Breast epithelium (tissue), 4 donors: ENCODE data around the gene F11R. TPM values are rescaled to one million over a fixed set of nuclear protein-coding genes. Genes with fewer than 3 reads are reported as not detected.

ENCODE experiments used
- DNase-seq, 2 donors: peaks; one replicate each; pipeline ENCODE4 v3.0.0-alpha.2; 2019; ENCODE audit warnings: low spot score in 2 of 2
- H3K27ac ChIP-seq, 2 donors: fragments of 200-600 bp; sonication (generic) in 1 of 2; one replicate each; pipeline ENCODE4 v1.5.1; 2016 to 2019; ENCODE audit warnings: mild to moderate bottlenecking in 1 of 2
- H3K27me3 ChIP-seq, 2 donors: fragments of 200-600 bp; sonication (generic) in 1 of 2; one replicate each; pipeline versions ENCODE4 v1.5.1 to v1.6.0; 2017 to 2019; ENCODE audit warnings: control low read depth in 1 of 2, mild to moderate bottlenecking in 1 of 2
- H3K36me3 ChIP-seq: fragments of 200-600 bp; one replicate; pipeline ENCODE4 v1.5.1; 2019
- H3K4me1 ChIP-seq, 2 donors: fragments of 200-600 bp; sonication (generic); one replicate each; pipeline ENCODE4 v1.5.1; 2016 to 2019; ENCODE audit warnings: control low read depth in 1 of 2
- H3K4me3 ChIP-seq, 3 donors: fragments of 200-600 bp; sonication (generic); 1 replicate in 2 of 3; 2 replicates in 1 of 3; pipeline ENCODE4 v1.5.1; 2016 to 2019; ENCODE audit warnings: mild to moderate bottlenecking in 3 of 3, moderate library complexity in 2 of 3
- H3K9me3 ChIP-seq, 2 donors: fragments of 200-600 bp; sonication (generic) in 1 of 2; one replicate each; pipeline ENCODE4 v1.5.1; 2016 to 2019; ENCODE audit warnings: control low read depth in 1 of 2
- POLR2A ChIP-seq: fragments of 450-650 bp; IDR thresholded peaks from one replicate; pipeline ENCODE4 v1.6.1; 2016; ENCODE audit warnings: antibody characterized with exemption, mild to moderate bottlenecking, moderate library complexity
- POLR2AphosphoS5 ChIP-seq, 3 donors: sonication (generic); formaldehyde crosslinking; IDR thresholded peaks; one replicate each; pipeline ENCODE4 v1.6.1; 2017; ENCODE audit warnings: antibody characterized with exemption in 3 of 3
- intact Hi-C: fragments of 100-400 bp; cut with DNase I; formaldehyde crosslinking; loops from one replicate; pipeline ENCODE4 v1.15.1; 2023; ENCODE audit warnings: low total_unique reads
- total RNA-seq, 3 donors: library from RNA; depleted of rRNA; stranded (reverse); fragments of >200 nt; gene quantifications; one replicate each; pipeline ENCODE4 v1.1.0, GENCODE V29; 2016
- TF ChIP-seq, protein P1 (sequence below), 3 donors: fragments of 450-650 bp; IDR thresholded peaks; one replicate each; pipeline ENCODE4 v1.5.1; 2016 to 2017; ENCODE audit warnings: antibody characterized with exemption in 3 of 3, mild to moderate bottlenecking in 3 of 3, moderate library complexity in 3 of 3

The F11R gene
- total RNA-seq, 3 donors from 2014 or later, result 41.1 to 74.3 (median 48.8) TPM

DNA sequence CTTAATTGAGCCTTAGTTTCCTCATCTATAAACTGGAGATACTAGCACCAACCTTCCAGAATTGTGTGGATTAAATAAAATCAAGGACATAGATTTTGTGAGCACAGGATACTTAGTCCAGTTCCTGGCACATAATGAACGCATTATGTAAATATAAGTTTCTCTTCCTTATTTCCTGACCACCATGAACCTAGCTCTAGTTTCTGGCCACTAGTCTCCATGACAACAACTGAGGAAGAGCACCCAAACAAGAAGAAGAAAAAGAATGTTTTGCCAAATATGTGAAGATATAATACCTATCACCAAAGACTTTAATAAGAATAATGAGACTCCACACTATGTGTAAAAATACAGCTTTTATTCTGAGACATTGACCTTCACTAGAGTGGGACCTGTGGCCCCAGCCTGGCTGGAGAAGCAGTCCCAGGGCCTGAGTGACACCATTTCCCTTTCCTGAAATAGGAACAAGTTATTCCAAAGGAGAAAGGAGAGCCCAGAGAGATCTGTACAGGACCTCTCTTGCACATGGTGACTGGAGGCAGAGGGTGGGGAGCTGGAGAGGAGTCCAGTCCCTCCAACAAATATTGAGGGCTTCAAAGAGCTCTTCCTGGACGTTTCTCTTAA is 25.8 kb upstream of the F11R start:
- peak overlapping the region; percentile 91 to 96 for H3K27ac ChIP-seq
- no peaks in the 10 kb centered on the region for H3K4me1 ChIP-seq
- no peak for TF ChIP-seq POLR2AphosphoS5 (IDR thresholded peaks at IDR 0.05)
- no peak for TF ChIP-seq POLR2A
- TF ChIP-seq, protein P1, sequence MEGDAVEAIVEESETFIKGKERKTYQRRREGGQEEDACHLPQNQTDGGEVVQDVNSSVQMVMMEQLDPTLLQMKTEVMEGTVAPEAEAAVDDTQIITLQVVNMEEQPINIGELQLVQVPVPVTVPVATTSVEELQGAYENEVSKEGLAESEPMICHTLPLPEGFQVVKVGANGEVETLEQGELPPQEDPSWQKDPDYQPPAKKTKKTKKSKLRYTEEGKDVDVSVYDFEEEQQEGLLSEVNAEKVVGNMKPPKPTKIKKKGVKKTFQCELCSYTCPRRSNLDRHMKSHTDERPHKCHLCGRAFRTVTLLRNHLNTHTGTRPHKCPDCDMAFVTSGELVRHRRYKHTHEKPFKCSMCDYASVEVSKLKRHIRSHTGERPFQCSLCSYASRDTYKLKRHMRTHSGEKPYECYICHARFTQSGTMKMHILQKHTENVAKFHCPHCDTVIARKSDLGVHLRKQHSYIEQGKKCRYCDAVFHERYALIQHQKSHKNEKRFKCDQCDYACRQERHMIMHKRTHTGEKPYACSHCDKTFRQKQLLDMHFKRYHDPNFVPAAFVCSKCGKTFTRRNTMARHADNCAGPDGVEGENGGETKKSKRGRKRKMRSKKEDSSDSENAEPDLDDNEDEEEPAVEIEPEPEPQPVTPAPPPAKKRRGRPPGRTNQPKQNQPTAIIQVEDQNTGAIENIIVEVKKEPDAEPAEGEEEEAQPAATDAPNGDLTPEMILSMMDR (IDR thresholded peaks at IDR 0.05), result no peak
- no peaks in the 10 kb centered on the region for H3K27me3 ChIP-seq
- H3K4me3 ChIP-seq, result peak overlapping the region; percentile 81 to 94 (median 92)
- intact Hi-C loops, result no loop called here
- no peak for DNase-seq
- H3K9me3 ChIP-seq, result no peaks in the 10 kb centered on the region
- H3K36me3 ChIP-seq, result no peaks in the 10 kb centered on the region

DNA sequence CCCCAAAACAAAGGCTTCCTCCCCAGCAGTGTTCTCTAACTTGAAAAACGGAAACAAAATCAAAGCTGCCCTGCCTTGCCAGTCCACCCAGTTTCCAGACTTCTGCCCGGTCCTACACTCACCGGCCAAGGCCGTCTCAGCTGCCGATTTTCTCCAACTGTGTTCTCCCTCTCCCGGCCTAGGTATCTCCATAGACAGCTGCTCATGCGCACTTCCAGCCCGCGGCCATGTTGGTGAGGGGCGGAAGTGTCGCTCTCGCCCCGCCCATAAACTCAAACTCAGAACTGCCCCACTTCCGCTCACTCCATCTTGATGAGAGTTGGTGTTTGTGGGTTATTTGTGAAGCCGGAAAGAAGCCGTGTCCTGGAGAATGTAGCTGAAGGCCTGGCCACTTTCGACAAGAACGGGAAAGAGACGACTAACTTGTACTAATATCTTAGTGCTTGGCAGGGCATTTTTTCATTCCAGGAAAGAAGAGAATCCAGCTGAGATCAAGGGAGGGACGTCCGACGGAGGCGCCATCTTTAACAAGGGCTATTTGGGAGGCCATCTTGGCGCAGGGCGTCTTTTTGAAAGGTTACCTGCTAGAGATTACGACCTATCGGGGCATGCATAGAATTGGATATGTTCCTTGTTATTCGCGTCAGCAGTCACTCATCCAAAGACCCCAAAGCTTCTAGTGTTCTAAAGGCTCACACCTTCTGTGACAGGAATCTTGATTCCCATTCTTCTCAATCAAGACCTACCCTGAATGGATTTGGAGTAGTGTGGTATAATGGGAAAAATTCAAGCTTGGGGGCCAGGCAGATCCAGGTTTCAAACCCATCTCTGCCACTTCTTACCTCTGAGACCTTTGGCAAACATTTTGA is 25.0 kb upstream of the F11R start, which contains the start of gene USF1:
TSS of gene USF1 (minus strand) at position 242 of the 869 bp plus-strand sequence. CDS start 2,702 bp downstream, outside the sequence.
- TF ChIP-seq POLR2A (peak; percentile 71), POLR2AphosphoS5 (IDR thresholded peaks at IDR 0.05) (peak; percentile 61 to 96 (median 88))
- TF ChIP-seq, protein P1 (IDR thresholded peaks at IDR 0.05), result peak in 1 of 3 donors; percentile 7
- H3K4me3 ChIP-seq, result peak within 1 kb of the TSS; percentile 81 to 94 (median 92)
- no peaks in the 10 kb centered on the region for H3K4me1 ChIP-seq
- DNase-seq, result peak; percentile 93 to 95
- no peaks in the 10 kb centered on the region for H3K9me3 ChIP-seq
- H3K27ac ChIP-seq, result peak within 1 kb of the TSS; percentile 91 to 96
- intact Hi-C loops, result no loop called here
- H3K36me3 ChIP-seq, result no peaks in the 10 kb centered on the region
- H3K27me3 ChIP-seq, result no peaks in the 10 kb centered on the region

DNA sequence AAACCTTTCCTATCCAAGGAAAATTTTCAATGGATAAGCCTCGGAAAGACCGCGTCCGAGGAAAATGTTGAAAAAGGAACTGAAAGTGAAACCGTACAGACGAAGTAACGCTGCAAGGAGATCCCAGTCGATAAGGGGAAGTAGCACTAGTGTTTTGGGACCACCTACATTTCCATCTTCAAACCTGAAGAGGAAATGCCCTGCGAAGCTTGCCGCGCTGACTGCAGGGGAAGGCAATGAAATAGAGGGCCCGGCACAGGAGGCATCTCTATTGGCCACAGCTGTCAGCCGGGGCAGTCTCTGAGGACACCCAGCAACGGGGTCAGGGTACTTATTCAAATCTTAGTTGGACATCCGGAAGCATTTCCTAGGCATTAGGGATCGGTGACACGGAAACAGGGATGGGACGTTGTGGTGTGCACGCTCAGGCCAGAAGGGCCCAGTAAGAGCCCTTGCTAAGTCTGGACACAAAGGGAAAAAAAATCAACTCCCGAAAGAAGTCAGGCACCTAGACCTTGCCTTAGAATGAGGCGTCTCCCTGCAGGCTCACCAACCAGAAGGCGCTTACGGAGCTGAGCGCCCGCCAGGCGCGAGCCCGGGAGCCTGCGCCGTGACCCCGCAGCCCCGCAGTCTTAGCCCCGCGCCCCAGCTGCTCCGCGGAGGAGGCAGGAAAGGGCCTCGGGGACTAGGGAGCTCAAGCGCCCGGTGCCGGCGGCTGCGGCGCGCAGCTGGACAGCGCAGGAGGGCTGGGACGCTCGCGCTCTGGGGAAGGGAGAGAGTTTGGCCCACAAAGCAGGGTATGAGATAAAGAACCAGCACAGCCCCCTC is 24.2 kb upstream of the F11R start:
- Histone ChIP-seq H3K9me3 (no peaks in the 10 kb centered on the region), H3K36me3 (no peaks in the 10 kb centered on the region), H3K27ac (peak overlapping the region; percentile 91 to 96), H3K4me3 (peak overlapping the region; percentile 81 to 94 (median 92)), H3K4me1 (no peaks in the 10 kb centered on the region), H3K27me3 (no peaks in the 10 kb centered on the region)
- no peak for TF ChIP-seq POLR2A
- peak in 2 of 3 donors; percentile 34 to 54 for TF ChIP-seq POLR2AphosphoS5 (IDR thresholded peaks at IDR 0.05)
- DNase-seq, result peak; percentile 40 to 56
- intact Hi-C loops, result no loop called here

DNA sequence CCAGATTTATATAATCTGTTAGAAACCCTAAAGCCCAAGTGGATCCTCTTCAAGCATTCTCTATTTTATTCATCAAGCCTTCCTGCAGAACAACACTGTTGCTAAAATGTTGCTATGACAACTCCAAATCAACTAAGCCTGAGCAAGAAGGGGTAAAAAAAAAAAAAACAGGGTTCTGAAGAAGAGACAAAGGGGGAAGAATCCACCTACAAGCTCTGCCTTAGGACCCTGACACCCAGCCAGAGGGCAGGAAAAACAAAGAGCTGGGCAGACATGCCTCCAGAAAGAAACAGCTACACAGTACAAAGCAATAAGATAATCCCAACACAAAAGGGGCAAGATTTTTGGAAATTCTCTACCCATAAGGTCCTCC is 23.6 kb upstream of the F11R start:
- intact Hi-C loops, result no loop called here
- Histone ChIP-seq H3K4me3 (peak overlapping the region; percentile 81 to 94 (median 92)), H3K4me1 (no peaks in the 10 kb centered on the region), H3K27ac (peak overlapping the region; percentile 91 to 96), H3K36me3 (no peaks in the 10 kb centered on the region), H3K9me3 (no peaks in the 10 kb centered on the region), H3K27me3 (no peaks in the 10 kb centered on the region)
- DNase-seq, result no peak
- TF ChIP-seq POLR2A (no peak), POLR2AphosphoS5 (IDR thresholded peaks at IDR 0.05) (no peak)
- TF ChIP-seq, protein P1 (IDR thresholded peaks at IDR 0.05), result no peak

DNA sequence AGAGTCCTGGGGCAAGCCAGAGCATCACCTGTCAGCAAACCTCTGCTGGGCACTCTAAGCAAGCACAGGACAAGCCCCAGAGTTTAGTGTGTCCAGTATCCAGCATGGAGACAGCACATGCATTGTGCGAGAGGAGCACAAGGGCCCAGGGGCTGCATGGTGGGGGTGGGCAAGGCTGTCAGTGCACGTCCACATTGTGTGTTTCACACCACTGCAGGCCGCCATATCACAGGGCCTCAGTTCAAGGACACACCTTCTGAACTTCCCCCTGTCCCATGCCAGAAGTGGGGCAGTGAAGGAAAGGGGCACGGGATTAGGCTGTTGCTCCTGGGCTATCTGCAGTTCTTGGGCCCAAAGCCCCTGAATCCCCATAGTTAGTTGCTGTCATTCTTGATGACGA is 18.6 kb upstream of the F11R start:
- DNase-seq, result no peak
- H3K27me3 ChIP-seq, result no peaks in the 10 kb centered on the region
- H3K36me3 ChIP-seq, result no peaks in the 10 kb centered on the region
- TF ChIP-seq POLR2AphosphoS5 (IDR thresholded peaks at IDR 0.05), result no peak
- TF ChIP-seq, protein P1 (IDR thresholded peaks at IDR 0.05), result no peak
- H3K27ac ChIP-seq, result no peak overlapping the region
- no peak overlapping the region for H3K4me3 ChIP-seq
- no peaks in the 10 kb centered on the region for H3K9me3 ChIP-seq
- intact Hi-C loops, result no loop called here
- no peaks in the 10 kb centered on the region for H3K4me1 ChIP-seq
